Fibroblast of skin of back (primary cell): ENCODE results near the gene RIN2.
"Not testable (repeated sequence)": the region's sequence is repeated elsewhere in the genome, so short reads cannot be mapped to it uniquely, and the experiment has no call there.

Experiments
- DNase-seq: peaks from one replicate; pipeline ENCODE4 v3.0.0-alpha.2; 2013

Gene RIN2

GRCh38 chr20:19791887-19792286 is 33.8 kb downstream of the RIN2 start:
- DNase-seq = no peak

GRCh38 chr20:19793716-19794115 is 35.7 kb downstream of the RIN2 start:
- no peak for DNase-seq

GRCh38 chr20:19794941-19795340 is 36.9 kb downstream of the RIN2 start:
- no peak for DNase-seq

DNA sequence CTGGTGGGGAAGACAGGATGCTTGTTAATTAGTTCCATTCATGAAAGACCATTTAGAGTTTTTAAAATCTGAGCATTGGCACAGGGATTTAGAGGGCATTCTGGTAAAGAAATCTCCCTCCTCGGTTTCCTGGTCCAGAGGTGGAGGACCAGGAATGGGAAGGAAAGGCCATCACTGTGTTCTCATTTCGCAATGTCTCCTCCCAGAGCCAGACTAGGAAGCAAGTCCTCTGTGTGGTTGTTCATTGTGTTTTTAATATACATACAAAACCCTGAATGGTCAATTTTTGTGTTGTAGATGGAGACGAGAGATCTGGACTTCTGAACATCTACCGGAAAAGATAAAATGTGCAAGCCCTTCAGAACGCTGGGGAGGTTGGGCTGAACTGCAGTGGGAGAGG is 41.3 kb downstream of the RIN2 start:
- DNase-seq = no peak

GRCh38 chr20:19802099-19802491 is 44.0 kb downstream of the RIN2 start:
- no peak for DNase-seq

DNA sequence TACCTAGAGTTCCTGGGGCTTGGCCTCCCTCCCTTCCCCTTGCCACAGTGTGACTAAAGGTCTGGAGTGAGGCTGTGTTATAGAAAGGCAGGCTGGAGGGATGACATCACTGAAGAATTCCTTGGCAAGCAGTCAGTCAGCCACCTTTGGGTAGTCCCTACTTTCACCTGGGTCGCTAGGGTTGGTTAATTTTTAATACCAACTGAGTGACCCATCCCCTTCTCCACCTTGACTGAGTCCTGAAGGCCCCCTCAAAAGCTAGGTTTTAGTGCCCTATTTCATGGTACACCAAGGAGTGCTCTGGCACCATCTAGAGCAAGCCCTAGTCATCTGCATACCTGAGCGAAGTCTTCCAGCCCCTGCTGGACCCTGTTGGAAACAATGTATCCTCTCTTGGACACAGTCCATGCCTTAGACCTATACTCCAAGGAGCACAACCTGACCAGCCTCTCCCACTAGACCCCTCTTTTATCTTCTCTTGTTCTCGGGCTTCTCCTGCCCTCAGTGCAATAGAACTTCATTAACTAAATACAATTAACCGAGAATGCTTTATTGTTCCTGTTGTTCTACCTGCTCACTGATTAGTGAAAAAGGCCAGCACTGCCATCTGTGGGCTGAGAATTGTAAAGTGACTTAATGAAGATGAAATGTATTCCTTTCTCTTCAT is 44.6 kb downstream of the RIN2 start:
- peak; percentile 24 for DNase-seq

DNA sequence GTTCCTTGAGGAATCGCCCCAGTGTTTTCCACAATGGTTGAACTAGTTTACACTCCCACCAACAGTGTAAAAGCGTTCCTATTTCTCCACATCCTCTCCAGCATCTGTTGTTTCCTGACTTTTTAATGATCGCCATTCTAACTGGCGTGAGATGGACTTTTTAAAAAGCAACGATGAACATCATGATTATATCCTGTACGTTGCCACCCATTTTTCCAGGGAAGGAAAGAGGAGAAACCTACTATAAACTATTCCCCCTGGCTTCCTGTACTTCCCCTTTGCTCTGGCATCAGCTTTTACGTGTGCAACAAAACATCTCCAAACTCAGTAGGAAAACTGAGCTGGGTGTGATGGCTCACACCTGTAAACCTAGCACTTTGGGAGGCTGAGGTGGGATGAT is 48.2 kb downstream of the RIN2 start:
- DNase-seq = not testable (repeated sequence)

GRCh38 chr20:19806806-19807190 is 48.7 kb downstream of the RIN2 start:
- no peak for DNase-seq

DNA sequence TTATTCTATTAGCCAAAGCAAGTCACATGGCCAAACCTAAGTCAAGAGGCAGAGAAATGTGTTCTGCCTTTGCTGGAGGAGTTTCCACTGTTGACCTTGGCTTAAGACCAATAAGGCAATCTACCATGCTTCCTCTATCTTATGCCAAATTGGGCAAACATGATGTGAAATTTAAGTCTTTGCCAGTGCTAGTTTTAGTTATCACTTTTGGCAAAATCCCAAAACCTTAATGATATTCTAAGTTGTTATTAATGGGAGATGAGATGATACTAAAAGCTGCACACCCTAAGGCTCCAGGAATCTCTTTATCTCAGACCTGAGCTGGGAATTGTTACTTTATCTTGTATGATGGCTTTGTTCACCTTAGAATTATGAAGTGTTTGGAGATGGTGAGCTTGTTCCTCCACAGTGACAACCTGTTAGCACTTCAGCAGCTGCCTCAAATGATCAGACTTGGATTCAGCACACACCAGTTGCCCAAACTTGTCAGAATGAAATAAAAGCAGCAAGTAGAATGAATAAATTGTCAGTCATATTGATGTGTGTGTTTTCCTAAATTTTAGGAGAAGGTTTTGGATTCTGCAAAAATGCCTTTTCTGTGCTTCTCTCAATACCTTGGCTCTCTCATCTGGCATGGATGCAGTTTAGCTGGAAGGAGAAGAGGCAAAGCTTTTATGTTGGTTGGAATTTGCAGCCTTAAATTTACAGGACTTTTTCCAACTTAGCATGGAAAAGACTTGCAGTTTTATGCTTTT is 49.3 kb downstream of the RIN2 start:
- no peak for DNase-seq
